IMR-90 (cell line): ENCODE results near the gene TGM1. TPM values are rescaled to one million over a fixed set of nuclear protein-coding genes. Genes with fewer than 3 reads are reported as not detected.
A peak's percentile ranks its signal among the peaks of the same experiment; 100 is the strongest.

Experiments
- ATAC-seq: fragments of 200-7000 bp; cut with Tn5 transposase; 2 replicates; pipeline ENCODE4 v1.9.1; 2020; ENCODE audit warnings: low read depth, mild to moderate bottlenecking, moderate library complexity
- BruUV-seq: library from RNA; stranded (reverse); fragments of 400-500 nt; replicated peaks from 2 replicates; lab custom pipeline; 2021; lab: Mats Ljungman, UMichigan
- CTCF ChIA-PET: fragments of 300-600 bp; formaldehyde crosslinking; extraction: SDS; loops from one replicate; lab custom pipeline; 2021; ENCODE audit warnings: antibody characterized with exemption; lab: Yijun Ruan, JAX
- POLR2A ChIA-PET: fragments of 300-600 bp; sonication (Branson Sonifier 250); formaldehyde crosslinking; loops from one replicate; lab custom pipeline; 2022; ENCODE audit warnings: antibody characterized with exemption; ENCODE audit not compliant: unreplicated experiment; lab: Charles Lee
- DNase-seq: peaks from one replicate; pipeline ENCODE4 v3.0.0; 2013
- H2AFZ ChIP-seq: replicated peaks from 2 replicates; pipeline ENCODE3; 2013; ENCODE audit warnings: low read length, mild to moderate bottlenecking; ENCODE audit not compliant: poor library complexity
- H2AK5ac ChIP-seq: 2 replicates; pipeline ENCODE4 v1.6.1; 2013; ENCODE audit warnings: low read depth, low read length, inconsistent platforms
- H2AK9ac ChIP-seq: replicated peaks from 2 replicates; pipeline ENCODE3; 2013; ENCODE audit warnings: mild to moderate bottlenecking, low read depth, low read length, moderate library complexity; ENCODE audit not compliant: poor library complexity
- H2BK120ac ChIP-seq: 2 replicates; pipeline ENCODE4 v1.6.1; 2013; ENCODE audit warnings: low read depth, low read length, inconsistent platforms
- H2BK15ac ChIP-seq: 3 replicates; pipeline ENCODE4 v1.6.1; 2013; ENCODE audit warnings: low read depth, low read length, inconsistent platforms
- H2BK20ac ChIP-seq: 2 replicates; pipeline ENCODE4 v1.6.1; 2013; ENCODE audit warnings: low read depth, mild to moderate bottlenecking, inconsistent platforms, low read length, moderate library complexity
- H2BK5ac ChIP-seq: 2 replicates; pipeline ENCODE4 v1.6.1; 2013; ENCODE audit warnings: mild to moderate bottlenecking, low read depth, low read length, inconsistent platforms; ENCODE audit not compliant: poor library complexity, severe bottlenecking
- H3K14ac ChIP-seq: replicated peaks from 2 replicates; pipeline ENCODE4 v1.6.1; 2013; ENCODE audit warnings: low read depth, low read length, inconsistent platforms
- H3K18ac ChIP-seq: 2 replicates; pipeline ENCODE4 v1.6.1; 2013; ENCODE audit warnings: low read depth, low read length, control low read depth
- H3K23ac ChIP-seq: 2 replicates; pipeline ENCODE4 v1.6.1; 2013; ENCODE audit warnings: low read depth, low read length, inconsistent platforms
- H3K27ac ChIP-seq: 2 replicates; pipeline ENCODE4 v1.5.1; 2013; ENCODE audit warnings: mild to moderate bottlenecking, control low read depth, low read length; ENCODE audit not compliant: insufficient read depth
- H3K27me3 ChIP-seq: 2 replicates; pipeline ENCODE4 v1.6.1; 2013; ENCODE audit warnings: low read length; ENCODE audit not compliant: control insufficient read depth, insufficient read depth
- H3K36me3 ChIP-seq: 2 replicates; pipeline ENCODE4 v1.6.1; 2013; ENCODE audit warnings: low read length, mixed read lengths; ENCODE audit not compliant: control insufficient read depth, insufficient read depth
- H3K4ac ChIP-seq: 2 replicates; pipeline ENCODE4 v1.6.1; 2013; ENCODE audit warnings: low read depth, low read length, inconsistent platforms
- H3K4me1 ChIP-seq: 2 replicates; pipeline ENCODE4 v1.6.1; 2013; ENCODE audit warnings: low read length, mixed read lengths; ENCODE audit not compliant: control insufficient read depth, insufficient read depth
- H3K4me2 ChIP-seq: 2 replicates; pipeline ENCODE4 v1.6.1; 2013; ENCODE audit warnings: low read depth, mild to moderate bottlenecking, control low read depth, low read length, moderate library complexity
- H3K4me3 ChIP-seq: 2 replicates; pipeline ENCODE4 v1.5.1; 2013; ENCODE audit warnings: low read depth, mild to moderate bottlenecking, control low read depth, low read length, moderate library complexity; ENCODE audit not compliant: insufficient read depth
- H3K56ac ChIP-seq: 2 replicates; pipeline ENCODE4 v1.6.1; 2013; ENCODE audit warnings: low read length, inconsistent platforms; ENCODE audit not compliant: insufficient read depth; ENCODE audit errors: extremely low read depth
- H3K79me1 ChIP-seq, 2 experiments: 2 replicates each; pipeline ENCODE4 v1.6.1; 2013; ENCODE audit warnings: low read length in 2 of 2, inconsistent platforms in 1 of 2, low read depth in 1 of 2
- H3K9ac ChIP-seq: 2 replicates; pipeline ENCODE4 v1.6.1; 2013; ENCODE audit warnings: low read depth, low read length, control low read depth
- H3K9me1 ChIP-seq: 2 replicates; pipeline ENCODE4 v1.6.1; 2013; ENCODE audit warnings: low read length, inconsistent platforms; ENCODE audit not compliant: insufficient read depth
- H3K9me3 ChIP-seq: 2 replicates; pipeline ENCODE4 v1.6.1; 2013; ENCODE audit warnings: low read length; ENCODE audit not compliant: control insufficient read depth, insufficient read depth
- H4K20me1 ChIP-seq: 2 replicates; pipeline ENCODE4 v1.6.1; 2013; ENCODE audit warnings: low read length, inconsistent platforms; ENCODE audit not compliant: insufficient read depth
- H4K5ac ChIP-seq: 2 replicates; pipeline ENCODE4 v1.6.1; 2013; ENCODE audit warnings: mild to moderate bottlenecking, low read depth, low read length, control low read depth
- H4K8ac ChIP-seq, 2 experiments: 2 replicates each; pipeline ENCODE4 v1.6.1; 2013; ENCODE audit warnings: low read depth in 2 of 2, low read length in 2 of 2, control low read depth in 1 of 2, inconsistent platforms in 1 of 2
- H4K91ac ChIP-seq: 2 replicates; pipeline ENCODE4 v1.6.1; 2013; ENCODE audit warnings: low read depth, low read length, inconsistent platforms; ENCODE audit not compliant: insufficient read depth
- BHLHE40 ChIP-seq: fragments of 150-350 bp; IDR thresholded peaks from 2 replicates; pipeline ENCODE4 v1.6.1; 2016; ENCODE audit warnings: mild to moderate bottlenecking, low read depth, low read length
- CHD1 ChIP-seq: IDR thresholded peaks from 2 replicates; pipeline ENCODE4 v1.6.1; 2012; ENCODE audit warnings: low read depth, low read length, improper control_type of control experiment
- CTCF ChIP-seq: conservative IDR thresholded peaks from 2 replicates; pipeline ENCODE4 v1.5.1; 2012; ENCODE audit warnings: mild to moderate bottlenecking, low read depth, low read length, improper control_type of control experiment
- ELK1 ChIP-seq: fragments of 150-350 bp; IDR thresholded peaks from 2 replicates; pipeline ENCODE4 v1.6.1; 2016; ENCODE audit warnings: low read depth, mild to moderate bottlenecking, low read length, moderate library complexity, borderline replicate concordance
- MAZ ChIP-seq: IDR thresholded peaks from 2 replicates; pipeline ENCODE4 v1.6.1; 2012; ENCODE audit warnings: low read depth, mild to moderate bottlenecking, low read length, improper control_type of control experiment, moderate library complexity, borderline replicate concordance
- MXI1 ChIP-seq: IDR thresholded peaks from 2 replicates; pipeline ENCODE4 v1.6.1; 2012; ENCODE audit warnings: low read depth, mild to moderate bottlenecking, low read length, moderate library complexity, borderline replicate concordance
- NFE2L2 ChIP-seq: fragments of 150-350 bp; IDR thresholded peaks from 2 replicates; pipeline ENCODE4 v1.6.1; 2016; ENCODE audit warnings: low read depth, mild to moderate bottlenecking, low read length
- POLR2A ChIP-seq: IDR thresholded peaks from 2 replicates; pipeline ENCODE4 v1.6.1; 2012; ENCODE audit warnings: mild to moderate bottlenecking, low read depth, low read length
- RAD21 ChIP-seq: IDR thresholded peaks from 2 replicates; pipeline ENCODE4 v1.6.1; 2012; ENCODE audit warnings: low read length, improper control_type of control experiment
- RCOR1 ChIP-seq: IDR thresholded peaks from 2 replicates; pipeline ENCODE4 v1.6.1; 2012; ENCODE audit warnings: mild to moderate bottlenecking, low read length, improper control_type of control experiment; ENCODE audit not compliant: insufficient replicate concordance
- RFX5 ChIP-seq: IDR thresholded peaks from 2 replicates; pipeline ENCODE4 v1.8.0; 2012; ENCODE audit warnings: low read depth, mild to moderate bottlenecking, low read length, moderate library complexity
- WGBS, 2 experiments: methylation state at CpG; one replicate each; pipeline versions ENCODE4 v1.1.5 to v1.1.7; 2013; ENCODE audit warnings: missing lambda C conversion rate in 2 of 2; ENCODE audit not compliant: insufficient read length in 1 of 2; ENCODE audit errors: extremely low coverage in 2 of 2; 5-methylcytosine and 5-hydroxymethylcytosine counted together
- dilution Hi-C: fragments of 300-500 bp; cut with HindIII; formaldehyde crosslinking; loops from one replicate; pipeline ENCODE4 v1.14.3; 2018; ENCODE audit warnings: low sequenced_read_pairs; ENCODE audit not compliant: unreplicated experiment
- in situ Hi-C: fragments of 300-500 bp; cut with MboI; formaldehyde crosslinking; loops from 3 replicates; pipeline ENCODE4 v1.14.3; 2019; ENCODE audit warnings: low sequenced_read_pairs, inconsistent platforms, mixed read lengths
- intact Hi-C: fragments of 100-400 bp; cut with micrococcal nuclease; formaldehyde crosslinking; loops from 2 replicates; pipeline ENCODE4 v1.10.0; 2022
- polyA plus RNA-seq, 3 experiments: library from polyadenylated mRNA; depleted of rRNA; stranded (reverse); fragments of >200 nt; gene quantifications; 2 replicates each; pipeline ENCODE4 v1.2.3, GENCODE V29; 2012; ENCODE audit warnings: low replicate concordance in 1 of 3
- total RNA-seq: library from RNA; depleted of rRNA; stranded (reverse); fragments of >200 nt; gene quantifications from 2 replicates; pipeline ENCODE4 v1.2.3, GENCODE V29; 2012

TGM1 gene
- total and polyA plus RNA-seq, 2 of the 4 experiments (the other 2 are of a cell fraction), result 0.72 to 3.3 TPM

DNA sequence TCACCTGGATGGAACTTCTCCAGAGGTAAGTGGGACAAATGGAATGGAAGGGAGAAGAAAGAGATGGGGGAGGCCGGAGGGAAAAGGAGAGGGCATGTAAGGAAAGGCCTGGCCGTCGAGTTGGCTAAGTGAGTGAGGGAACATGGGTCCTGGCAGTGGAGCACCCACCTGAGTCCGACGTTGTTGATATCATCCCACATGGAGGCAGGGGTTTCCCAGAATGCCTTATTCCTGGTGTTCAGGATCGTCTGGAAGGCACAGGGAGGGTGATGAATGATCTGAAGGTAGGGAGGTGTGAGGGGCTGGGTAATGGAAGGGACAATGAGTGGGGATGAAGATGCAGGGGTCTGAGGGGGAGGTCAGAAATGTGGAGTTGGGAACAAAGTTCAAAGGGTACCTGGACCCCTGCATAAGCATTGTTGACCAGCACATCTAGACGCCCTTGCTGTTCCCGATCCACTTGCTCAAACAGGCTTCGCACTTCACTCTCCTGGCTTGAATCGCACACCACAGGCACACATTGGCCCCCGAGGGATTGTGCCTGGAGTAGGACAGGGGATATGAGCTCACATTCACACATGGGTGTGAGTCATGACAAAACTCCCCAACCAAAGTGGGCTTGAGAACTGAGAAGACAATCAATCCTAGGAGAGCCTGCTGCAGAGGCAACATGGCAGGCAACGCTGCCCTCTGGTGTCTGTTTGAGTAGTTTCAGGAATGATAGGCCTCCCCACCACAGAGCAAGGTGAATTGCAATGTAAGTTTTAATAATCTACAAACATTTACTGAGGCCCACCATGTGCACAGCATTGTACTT, 33.6 kb upstream of the TGM1 start:
- H2AK9ac ChIP-seq, result peak overlapping the region; percentile 59
- H3K4me2 ChIP-seq, result no peak overlapping the region
- H3K18ac ChIP-seq, result no peak overlapping the region
- dilution Hi-C loops, result no loop called here
- no TSS peak for BruUV-seq
- ChIA-PET POLR2A (interaction anchor here (1.9 kb wide), 1 partner anchor 54 kb away, joined by 6 read pairs; the partner anchor contains the start of gene TINF2), CTCF (interaction anchor here (0.8 to 3.0 kb wide), 7 partner anchors 10 to 181 kb away, joined by 3 to 23 read pairs (median 4); partner anchors contain the start of genes CIDEB, LTB4R2 and TINF2)
- DNase-seq (peak; percentile 97), ATAC-seq (peak; percentile 74)
- peak overlapping the region; percentile 67; the same call in 1 of the 2 replicates for H2AK5ac ChIP-seq
- peak overlapping the region; percentile 8; the same call in 1 of the 2 replicates for H2BK120ac ChIP-seq
- in situ Hi-C loops, result loop anchor here (5.0 kb wide), 1 partner anchor 54 kb away; the partner anchor contains the start of gene TINF2
- no peaks in the 10 kb centered on the region for H3K9me1 ChIP-seq
- peak overlapping the region; percentile 11 for H2BK5ac ChIP-seq
- 71% methylated on average over 4 of the region's 12 CpGs; no CpG with 5 or more reads in 1 of the 2 experiments for WGBS, 2 experiments
- H3K27ac ChIP-seq, result 0 out of 2 replicates have a peak overlapping the region, but pooled peaks have one; percentile 13
- peak overlapping the region; percentile 64 for H3K4ac ChIP-seq
- peak overlapping the region; percentile 73 for H2AFZ ChIP-seq
- H3K4me1 ChIP-seq, result peaks cover 9% of the 10 kb centered on the region
- H3K23ac ChIP-seq, result no peak overlapping the region
- peaks cover 13% of the 10 kb centered on the region for H3K36me3 ChIP-seq
- peak overlapping the region; percentile 19; the same call in 1 of the 2 replicates for H4K5ac ChIP-seq
- H3K56ac ChIP-seq, result no peak overlapping the region
- no peaks in the 10 kb centered on the region for H4K20me1 ChIP-seq
- H3K9me3 ChIP-seq, result no peaks in the 10 kb centered on the region
- intact Hi-C loops, result loop anchor here (1.0 to 10.0 kb wide), 7 partner anchors 25 to 312 kb away; partner anchors contain the start of genes DHRS4L2, MDP1, PSME2 and RABGGTA
- no peak overlapping the region for H3K9ac ChIP-seq
- H3K27me3 ChIP-seq, result no peaks in the 10 kb centered on the region
- peaks cover 17 to 44% of the 10 kb centered on the region in 2 experiments for H3K79me1 ChIP-seq
- no peak overlapping the region for H3K4me3 ChIP-seq
- H3K14ac ChIP-seq, result 0 out of 2 replicates have a peak overlapping the region, but pooled peaks have one; percentile 16
- peak overlapping the region; percentile 8; the same call in 1 of the 2 replicates for H2BK20ac ChIP-seq
- H2BK15ac ChIP-seq, result peak overlapping the region; percentile 16; the same call in 1 of the 3 replicates
- H4K91ac ChIP-seq, result 0 out of 2 replicates have a peak overlapping the region, but pooled peaks have one; percentile 34
- peak overlapping the region in 1 of 2 experiments; percentile 20; a peak in 3 of 4 replicates for H4K8ac ChIP-seq
- peak; percentile 56; the same call in 1 of the 2 replicates for TF ChIP-seq POLR2A
- TF ChIP-seq BHLHE40, result peak; percentile 67; the same call in 1 of the 2 replicates
- no peak for TF ChIP-seq NFE2L2
- TF ChIP-seq MXI1, result peak; percentile 81
- TF ChIP-seq RAD21, result peak; percentile 93
- TF ChIP-seq CTCF, result peak; percentile 90
- no peak for TF ChIP-seq RCOR1
- peak; percentile 58; the same call in 1 of the 2 replicates for TF ChIP-seq MAZ
- TF ChIP-seq RFX5, result no peak
- TF ChIP-seq ELK1, result no peak
- TF ChIP-seq CHD1, result no peak
